Measurements from ENCODE around the gene ANKRD22. TPM values are rescaled to one million over a fixed set of nuclear protein-coding genes. Genes with fewer than 3 reads are reported as not detected.

The ANKRD22 gene
- polyA plus RNA-seq, 2 of the 4 experiments (the other 2 are of a cell fraction) = 0.53 to 0.59 TPM

- no peak overlapping the region for H3K4me3 ChIP-seq
- ATAC-seq (peak; percentile 64 to 77), FAIRE-seq (no peak), DNase-seq (ENCODE audit: low read depth in 1 of 2, low spot score in 1 of 2) (peak in 1 of 2 experiments; percentile 38)
- ChIA-PET POLR2A (interaction anchor here (0.8 kb wide), 1 partner anchor 17 kb away, joined by 6 read pairs; the partner anchor contains the start of gene STAMBPL1), CTCF (interaction anchor here (7.5 kb wide), 1 partner anchor 61 kb away, joined by 53 read pairs; no protein-coding TSS in a partner anchor)
- peaks cover 85% of the 10 kb centered on the region for H3K4me1 ChIP-seq
- H3K9me3 ChIP-seq = no peaks in the 10 kb centered on the region
- peak; percentile 30 for TF ChIP-seq MAFK (IDR thresholded peaks at IDR 0.05; ENCODE audit: partially characterized antibody)
- no peak for TF ChIP-seq MAX (IDR thresholded peaks at IDR 0.05)
- TF ChIP-seq EP300 (IDR thresholded peaks at IDR 0.05) = peak in 1 of 2 experiments; percentile 28; a peak in 2 of 5 replicates
- TF ChIP-seq GATA3 (IDR thresholded peaks at IDR 0.05; ENCODE audit: borderline replicate concordance) = peak; percentile 55; the same call in 1 of the 2 replicates
- TF ChIP-seq ZSCAN20 (CRISPR knock-in tag; IDR thresholded peaks at IDR 0.05) = no peak
- WGBS (ENCODE audit: missing lambda C conversion rate) = 34% methylated on average over 8 of the region's 8 CpGs
- H3K27ac ChIP-seq = peak overlapping the region; percentile 57 to 86
- H3K4me2 ChIP-seq = peak overlapping the region; percentile 61
Measured at GRCh38 chr10:88896994-88897853, 45.6 kb upstream of the ANKRD22 start.

- Histone ChIP-seq H3K4me2 (peak overlapping the region; percentile 61), H3K27ac (peak overlapping the region; percentile 57 to 86), H3K4me1 (peaks cover 91% of the 10 kb centered on the region), H3K9me3 (no peaks in the 10 kb centered on the region), H3K4me3 (no peak overlapping the region)
- ChIA-PET POLR2A (no interaction called here), CTCF (interaction anchor here (1.5 to 7.5 kb wide), 2 partner anchors 36 to 61 kb away, joined by 5 to 53 read pairs; no protein-coding TSS in a partner anchor)
- peak; percentile 41 to 45; a peak in 4 of 6 replicates for ATAC-seq
- 89% methylated on average over 4 of the region's 4 CpGs for WGBS (ENCODE audit: missing lambda C conversion rate)
- peak in 1 of 2 experiments; percentile 53 for DNase-seq (ENCODE audit: low read depth in 1 of 2, low spot score in 1 of 2)
- FAIRE-seq = no peak
- no peak for TF ChIP-seq HOXA7 (CRISPR knock-in tag; IDR thresholded peaks at IDR 0.05)
- no peak for TF ChIP-seq HOXB5 (CRISPR knock-in tag; IDR thresholded peaks at IDR 0.05)
- TF ChIP-seq ESRRA (IDR thresholded peaks at IDR 0.05; ENCODE audit: borderline replicate concordance, low read length) = no peak
- no peak for TF ChIP-seq ZC3H11A (IDR thresholded peaks at IDR 0.05)
- no peak for TF ChIP-seq MAFK (IDR thresholded peaks at IDR 0.05; ENCODE audit: partially characterized antibody)
- no peak for TF ChIP-seq ELK1 (IDR thresholded peaks at IDR 0.05; ENCODE audit: low read depth, low read length)
- no peak for TF ChIP-seq KDM1A (IDR thresholded peaks at IDR 0.05; ENCODE audit: low read depth)
- no peak for TF ChIP-seq RNF2 (IDR thresholded peaks at IDR 0.05; ENCODE audit: borderline replicate concordance, low read depth)
- no peak for TF ChIP-seq E2F6 (IDR thresholded peaks at IDR 0.05; ENCODE audit: borderline replicate concordance, low read depth)
- no peak for TF ChIP-seq CHD4 (IDR thresholded peaks at IDR 0.05; ENCODE audit: borderline replicate concordance)
- no peak for TF ChIP-seq NR3C1 (IDR thresholded peaks at IDR 0.05)
- TF ChIP-seq NFE2L2 (conservative IDR thresholded peaks at IDR 0.05; ENCODE audit: low read length) = no peak
- TF ChIP-seq FOXS1 (CRISPR knock-in tag; IDR thresholded peaks at IDR 0.05) = no peak
- no peak for TF ChIP-seq FOSB (CRISPR knock-in tag; IDR thresholded peaks at IDR 0.05)
- TF ChIP-seq RARB (CRISPR knock-in tag; IDR thresholded peaks at IDR 0.05) = no peak
- TF ChIP-seq HEYL (CRISPR knock-in tag; IDR thresholded peaks at IDR 0.05) = no peak
- TF ChIP-seq BHLHE40 (IDR thresholded peaks at IDR 0.05; ENCODE audit: low read depth, low read length) = no peak
Measured at GRCh38 chr10:88896372-88896993, 44.8 kb upstream of the ANKRD22 start.

Measured in A549 (cell line).